DMS53 (cell line): Measurements from ENCODE around the gene DISP3.

Source experiments
- DNase-seq: peaks from one replicate; lab custom pipeline; 2025; lab: John Stamatoyannopoulos, UW

Gene DISP3

GRCh38 chr1:11456965-11457364, 22.0 kb upstream of the DISP3 start:
- no peak for DNase-seq

- peak; percentile 13 for DNase-seq
Observed at GRCh38 chr1:11458811-11459275, 20.1 kb upstream of the DISP3 start.

GRCh38 chr1:11461531-11462137, 17.3 kb upstream of the DISP3 start:
- no peak for DNase-seq

- DNase-seq = no peak
Observed at GRCh38 chr1:11462224-11462923, 16.6 kb upstream of the DISP3 start.

- no peak for DNase-seq
Observed at GRCh38 chr1:11463177-11463576, 15.8 kb upstream of the DISP3 start.

- DNase-seq = no peak
Observed at GRCh38 chr1:11465307-11465706, 13.6 kb upstream of the DISP3 start.

GRCh38 chr1:11466416-11466815, 12.5 kb upstream of the DISP3 start:
- no peak for DNase-seq

GRCh38 chr1:11468878-11469277, 10.1 kb upstream of the DISP3 start:
- no peak for DNase-seq

GRCh38 chr1:11470912-11471311, 8.0 kb upstream of the DISP3 start:
- DNase-seq = no peak

- DNase-seq = no peak
Observed at GRCh38 chr1:11471473-11471872, 7.5 kb upstream of the DISP3 start.

- no peak for DNase-seq
Observed at GRCh38 chr1:11472284-11472683, 6.7 kb upstream of the DISP3 start.

GRCh38 chr1:11472741-11473140, 6.2 kb upstream of the DISP3 start:
- no peak for DNase-seq

- peak; percentile 16 for DNase-seq
Observed at GRCh38 chr1:11473491-11474034, 5.4 kb upstream of the DISP3 start.

- DNase-seq = no peak
Observed at GRCh38 chr1:11474826-11475225, 4.1 kb upstream of the DISP3 start.

GRCh38 chr1:11475748-11476147, 3.2 kb upstream of the DISP3 start:
- no peak for DNase-seq

GRCh38 chr1:11479375-11479979, 522 bp downstream of the DISP3 start:
- peak; percentile 44 for DNase-seq

GRCh38 chr1:11481019-11481418, 2.1 kb downstream of the DISP3 start:
- no peak for DNase-seq

- DNase-seq = no peak
Observed at GRCh38 chr1:11482198-11482597, 3.2 kb downstream of the DISP3 start.

GRCh38 chr1:11482701-11483479, 3.9 kb downstream of the DISP3 start:
- peak; percentile 15 for DNase-seq

GRCh38 chr1:11483581-11484320, 4.8 kb downstream of the DISP3 start:
- DNase-seq = no peak

- DNase-seq = no peak
Observed at GRCh38 chr1:11484321-11484655, 5.3 kb downstream of the DISP3 start.

GRCh38 chr1:11485191-11485590, 6.2 kb downstream of the DISP3 start:
- no peak for DNase-seq
